Measurements from ENCODE around the gene JTB.

DNA sequence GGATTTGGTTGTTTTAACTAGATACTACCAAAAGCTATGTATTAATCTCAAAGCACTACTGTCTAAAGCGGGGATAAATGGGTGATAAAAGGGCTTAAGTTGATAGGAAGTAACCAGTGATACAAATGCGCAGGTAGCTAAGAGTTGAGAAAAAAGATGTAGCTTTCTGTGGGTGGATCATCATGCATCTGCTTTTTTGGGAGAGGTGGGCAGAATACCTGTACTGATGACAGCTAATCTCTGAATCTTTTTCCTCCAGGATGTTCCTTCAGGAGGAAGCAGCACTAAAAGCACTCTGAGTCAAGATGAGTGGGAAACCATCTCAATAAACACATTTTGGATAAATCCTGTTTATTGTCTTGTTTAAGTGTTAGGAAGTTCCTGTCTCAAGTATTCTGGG is 14.3 kb upstream of the JTB start:
- TF ChIP-seq POLR2AphosphoS5 (IDR thresholded peaks at IDR 0.05; ENCODE audit: low read depth, low read length) (no peak), POLR2A (IDR thresholded peaks at IDR 0.05; ENCODE audit: low read depth, low read length) (peak; percentile 42; the same call in 1 of the 2 replicates), POU2F2 (IDR thresholded peaks at IDR 0.05; ENCODE audit: low read depth, low read length) (no peak), TAF1 (IDR thresholded peaks at IDR 0.05; ENCODE audit: low read depth, low read length) (no peak), SPI1 (IDR thresholded peaks at IDR 0.05; ENCODE audit: low read depth, low read length) (no peak), PAX5 (IDR thresholded peaks at IDR 0.05; ENCODE audit: insufficient read depth, low read length, severe bottlenecking) (no peak)

Measured in GM12891 (cell line).